Activated CD4-positive, alpha-beta memory T cell treated with anti-CD3 and anti-CD28 coated beads for 36 hours (primary cell): Measurements from ENCODE around the gene PTCD1. TPM values are rescaled to one million over a fixed set of nuclear protein-coding genes. Genes with fewer than 3 reads are reported as not detected.
"Not testable (repeated sequence)": the region's sequence is repeated elsewhere in the genome, so short reads cannot be mapped to it uniquely, and the experiment has no call there.

Experiments
- CTCF ChIA-PET: fragments of 350-600 bp; sonication (Branson Sonifier 250); formaldehyde crosslinking; loops from one replicate; lab custom pipeline; 2021; ENCODE audit warnings: antibody characterized with exemption, inconsistent platforms; lab: Charles Lee
- POLR2A ChIA-PET: fragments of 350-600 bp; sonication (Branson Sonifier 250); formaldehyde crosslinking; loops from one replicate; lab custom pipeline; 2021; ENCODE audit warnings: antibody characterized with exemption; lab: Charles Lee
- DNase-seq: peaks from one replicate; pipeline ENCODE4 v3.0.0-alpha.2; 2020
- H3K27ac Mint-ChIP-seq: one replicate; pipeline ENCODE4 v1.8.0; 2021; ENCODE audit warnings: mixed read lengths
- H3K27me3 Mint-ChIP-seq: one replicate; pipeline ENCODE4 v1.8.0; 2021; ENCODE audit warnings: mixed read lengths
- H3K36me3 Mint-ChIP-seq: one replicate; pipeline ENCODE4 v1.8.0; 2021; ENCODE audit warnings: mixed read lengths
- H3K4me1 Mint-ChIP-seq: one replicate; pipeline ENCODE4 v1.8.0; 2021; ENCODE audit warnings: low read depth, mixed read lengths
- H3K4me3 Mint-ChIP-seq: one replicate; pipeline ENCODE4 v1.8.0; 2021; ENCODE audit warnings: mild to moderate bottlenecking, mixed read lengths
- H3K9me3 Mint-ChIP-seq: one replicate; pipeline ENCODE4 v1.8.0; 2021; ENCODE audit warnings: mixed read lengths
- intact Hi-C: fragments of 100-400 bp; cut with micrococcal nuclease; formaldehyde crosslinking; loops from one replicate; pipeline ENCODE4 v1.15.1; 2023
- total RNA-seq, 2 experiments: library from RNA; stranded (reverse); gene quantifications; one replicate each; pipeline ENCODE4 v1.2.3, GENCODE V29; 2021

Gene PTCD1
- total RNA-seq, 2 experiments from 2014 or later = 7.4 TPM

- Mint-ChIP-seq H3K4me1 (peaks cover 20% of the 10 kb centered on the region), H3K9me3 (no peaks in the 10 kb centered on the region), H3K27me3 (no peaks in the 10 kb centered on the region), H3K4me3 (no peak overlapping the region), H3K36me3 (peaks cover 57% of the 10 kb centered on the region), H3K27ac (peak overlapping the region; percentile 49)
- ChIA-PET CTCF (no interaction called here), POLR2A (interaction anchor here (0.6 to 2.6 kb wide), 5 partner anchors 8 to 39 kb away, joined by 4 to 7 read pairs (median 6); partner anchors contain the start of gene BUD31)
- intact Hi-C loops = no loop called here
- no peak for DNase-seq
Measured at GRCh38 chr7:99394188-99394502, 44.5 kb downstream of the PTCD1 start.

GRCh38 chr7:99393355-99394187 lies 45.0 kb downstream of the PTCD1 start:
- Mint-ChIP-seq H3K4me1 (peaks cover 20% of the 10 kb centered on the region), H3K4me3 (peak overlapping the region; percentile 55), H3K36me3 (peaks cover 53% of the 10 kb centered on the region), H3K9me3 (no peaks in the 10 kb centered on the region), H3K27ac (peak overlapping the region; percentile 76), H3K27me3 (no peaks in the 10 kb centered on the region)
- intact Hi-C loops = loop anchor here (2.0 kb wide), 1 partner anchor 15 kb away; the partner anchor contains the start of genes BUD31 and PDAP1
- ChIA-PET CTCF (no interaction called here), POLR2A (interaction anchor here (0.6 to 2.6 kb wide), 5 partner anchors 9 to 38 kb away, joined by 4 to 7 read pairs (median 6); partner anchors contain the start of gene BUD31)
- DNase-seq = no peak

- POLR2A ChIA-PET = interaction anchor here (1.3 to 2.6 kb wide), 4 partner anchors 10 to 16 kb away, joined by 3 to 7 read pairs (median 6); partner anchors contain the start of gene BUD31
- Mint-ChIP-seq H3K4me3 (peak overlapping the region; percentile 55), H3K27ac (peak overlapping the region; percentile 76), H3K36me3 (peaks cover 57% of the 10 kb centered on the region), H3K9me3 (no peaks in the 10 kb centered on the region), H3K4me1 (peaks cover 17% of the 10 kb centered on the region), H3K27me3 (no peaks in the 10 kb centered on the region)
- CTCF ChIA-PET = interaction anchor here (0.6 to 1.8 kb wide), 4 partner anchors 12 to 106 kb away, joined by 3 to 5 read pairs (median 4); no protein-coding TSS in a partner anchor
- DNase-seq = peak; percentile 86
- intact Hi-C loops = loop anchor here (2.0 kb wide), 1 partner anchor 16 kb away; the partner anchor contains the start of genes BUD31 and PDAP1
Measured at GRCh38 chr7:99392659-99393354, 45.8 kb downstream of the PTCD1 start.

GRCh38 chr7:99392046-99392445 lies 46.6 kb downstream of the PTCD1 start:
- H3K36me3 Mint-ChIP-seq = peaks cover 54% of the 10 kb centered on the region
- peaks cover 15% of the 10 kb centered on the region for H3K4me1 Mint-ChIP-seq
- H3K4me3 Mint-ChIP-seq = no peak overlapping the region
- ChIA-PET POLR2A (interaction anchor here (1.0 to 1.6 kb wide), 3 partner anchors 13 to 63 kb away, joined by 3 read pairs; partner anchors contain the start of gene BUD31), CTCF (interaction anchor here (0.9 to 1.8 kb wide), 3 partner anchors 13 to 26 kb away, joined by 3 to 5 read pairs (median 4); no protein-coding TSS in a partner anchor)
- DNase-seq = no peak
- intact Hi-C loops = loop anchor here (2.0 kb wide), 1 partner anchor 17 kb away; the partner anchor contains the start of genes BUD31 and PDAP1
- H3K9me3 Mint-ChIP-seq = no peaks in the 10 kb centered on the region
- peak overlapping the region; percentile 49 for H3K27ac Mint-ChIP-seq
- no peaks in the 10 kb centered on the region for H3K27me3 Mint-ChIP-seq

- Mint-ChIP-seq H3K36me3 (peaks cover 57% of the 10 kb centered on the region), H3K27ac (no peak overlapping the region), H3K4me3 (no peak overlapping the region), H3K27me3 (no peaks in the 10 kb centered on the region), H3K4me1 (peaks cover 15% of the 10 kb centered on the region), H3K9me3 (no peaks in the 10 kb centered on the region)
- intact Hi-C loops = no loop called here
- ChIA-PET POLR2A (interaction anchor here (1.0 to 1.6 kb wide), 5 partner anchors 8 to 62 kb away, joined by 3 to 6 read pairs (median 3); partner anchors contain the start of gene BUD31), CTCF (interaction anchor here (1.7 to 1.8 kb wide), 2 partner anchors 15 to 25 kb away, joined by 4 to 5 read pairs; no protein-coding TSS in a partner anchor)
- DNase-seq = no peak
Measured at GRCh38 chr7:99390941-99391602, 47.5 kb downstream of the PTCD1 start.

- CTCF ChIA-PET = interaction anchor here (1.2 kb wide), 1 partner anchor 10 kb away, joined by 3 read pairs; no protein-coding TSS in a partner anchor
Measured at GRCh38 chr7:99389772-99390171, 48.8 kb downstream of the PTCD1 start.

GRCh38 chr7:99387912-99388311 lies 50.7 kb downstream of the PTCD1 start:
- CTCF ChIA-PET = interaction anchor here (1.6 kb wide), 1 partner anchor 23 kb away, joined by 3 read pairs; no protein-coding TSS in a partner anchor
- no peak for DNase-seq
- Mint-ChIP-seq H3K36me3 (peaks cover 52% of the 10 kb centered on the region), H3K4me3 (no peak overlapping the region), H3K4me1 (peaks cover 24% of the 10 kb centered on the region), H3K27ac (no peak overlapping the region), H3K9me3 (no peaks in the 10 kb centered on the region), H3K27me3 (no peaks in the 10 kb centered on the region)
- POLR2A ChIA-PET = interaction anchor here (1.3 kb wide), 1 partner anchor 9 kb away, joined by 3 read pairs; no protein-coding TSS in a partner anchor
- intact Hi-C loops = no loop called here

More at GRCh38 chr7:99389772-99390171, 48.8 kb downstream of the PTCD1 start:
- no peaks in the 10 kb centered on the region for H3K27me3 Mint-ChIP-seq
- POLR2A ChIA-PET = interaction anchor here (0.6 to 1.4 kb wide), 4 partner anchors 9 to 348 kb away, joined by 3 to 7 read pairs (median 6); no protein-coding TSS in a partner anchor
- H3K4me1 Mint-ChIP-seq = peaks cover 18% of the 10 kb centered on the region
- H3K4me3 Mint-ChIP-seq = no peak overlapping the region
- no peaks in the 10 kb centered on the region for H3K9me3 Mint-ChIP-seq
- intact Hi-C loops = no loop called here
- no peak overlapping the region for H3K27ac Mint-ChIP-seq
- no peak for DNase-seq
- peaks cover 57% of the 10 kb centered on the region for H3K36me3 Mint-ChIP-seq

- H3K4me3 Mint-ChIP-seq, DNase-seq, H3K9me3 Mint-ChIP-seq, H3K27me3 Mint-ChIP-seq, H3K27ac Mint-ChIP-seq, intact Hi-C loops: not testable (repeated sequence)
- Mint-ChIP-seq H3K36me3 (peaks cover 49% of the 10 kb centered on the region), H3K4me1 (peaks cover 21% of the 10 kb centered on the region)
- CTCF ChIA-PET = interaction anchor here (1.2 to 1.6 kb wide), 3 partner anchors 13 to 22 kb away, joined by 3 to 5 read pairs (median 3); partner anchors contain the start of gene ARPC1B
- POLR2A ChIA-PET = interaction anchor here (1.0 kb wide), 2 partner anchors 12 to 21 kb away, joined by 3 to 4 read pairs; partner anchors contain the start of genes BUD31 and PDAP1
Measured at GRCh38 chr7:99387239-99387635, 51.4 kb downstream of the PTCD1 start.

- intact Hi-C loops = no loop called here
- Mint-ChIP-seq H3K4me1 (peaks cover 21% of the 10 kb centered on the region), H3K9me3 (no peaks in the 10 kb centered on the region), H3K36me3 (peaks cover 46% of the 10 kb centered on the region), H3K27me3 (no peaks in the 10 kb centered on the region), H3K4me3 (no peak overlapping the region), H3K27ac (peak overlapping the region; percentile 23)
- peak; percentile 40 for DNase-seq
- ChIA-PET CTCF (interaction anchor here (1.2 to 1.6 kb wide), 3 partner anchors 13 to 22 kb away, joined by 3 to 5 read pairs (median 3); partner anchors contain the start of gene ARPC1B), POLR2A (interaction anchor here (1.0 kb wide), 2 partner anchors 11 to 22 kb away, joined by 3 to 4 read pairs; partner anchors contain the start of genes BUD31 and PDAP1)
Measured at GRCh38 chr7:99386584-99387238, 51.9 kb downstream of the PTCD1 start.

GRCh38 chr7:99385564-99385963 lies 53.0 kb downstream of the PTCD1 start:
- ChIA-PET POLR2A (no interaction called here), CTCF (no interaction called here)
- Mint-ChIP-seq H3K36me3 (peaks cover 44% of the 10 kb centered on the region), H3K27me3 (no peaks in the 10 kb centered on the region), H3K4me3 (no peak overlapping the region), H3K4me1 (peaks cover 32% of the 10 kb centered on the region), H3K9me3 (no peaks in the 10 kb centered on the region), H3K27ac (peak overlapping the region; percentile 49)
- intact Hi-C loops = no loop called here
- no peak for DNase-seq
